RWPE1 (cell line): ENCODE data around the gene ARHGEF4.

Experiments used
- CTCF ChIA-PET: fragments of 350-600 bp; sonication (Branson Sonifier 250); formaldehyde crosslinking; extraction: SDS; loops from one replicate; lab custom pipeline; 2021; lab: Yijun Ruan, JAX
- POLR2A ChIA-PET: fragments of 400-600 bp; formaldehyde crosslinking; extraction: SDS; loops from one replicate; lab custom pipeline; 2020; ENCODE audit warnings: antibody characterized with exemption; ENCODE audit not compliant: low non-redundant PET; lab: Yijun Ruan, JAX
- DNase-seq: peaks from one replicate; pipeline ENCODE4 v3.0.0; 2012; ENCODE audit warnings: low spot score
- H3K27ac ChIP-seq: fragments of 450-650 bp; 2 replicates; pipeline ENCODE4 v1.5.1; 2017
- TF ChIP-seq, protein P1 (sequence below): fragments of 450-650 bp; conservative IDR thresholded peaks from 2 replicates; pipeline ENCODE4 v1.5.1; 2017; ENCODE audit warnings: low read depth, mild to moderate bottlenecking

Gene ARHGEF4

GRCh38 chr2:130827502-130828251, 9.0 kb upstream of the ARHGEF4 start:
- peak overlapping the region; percentile 90 for H3K27ac ChIP-seq
- TF ChIP-seq, protein P1, sequence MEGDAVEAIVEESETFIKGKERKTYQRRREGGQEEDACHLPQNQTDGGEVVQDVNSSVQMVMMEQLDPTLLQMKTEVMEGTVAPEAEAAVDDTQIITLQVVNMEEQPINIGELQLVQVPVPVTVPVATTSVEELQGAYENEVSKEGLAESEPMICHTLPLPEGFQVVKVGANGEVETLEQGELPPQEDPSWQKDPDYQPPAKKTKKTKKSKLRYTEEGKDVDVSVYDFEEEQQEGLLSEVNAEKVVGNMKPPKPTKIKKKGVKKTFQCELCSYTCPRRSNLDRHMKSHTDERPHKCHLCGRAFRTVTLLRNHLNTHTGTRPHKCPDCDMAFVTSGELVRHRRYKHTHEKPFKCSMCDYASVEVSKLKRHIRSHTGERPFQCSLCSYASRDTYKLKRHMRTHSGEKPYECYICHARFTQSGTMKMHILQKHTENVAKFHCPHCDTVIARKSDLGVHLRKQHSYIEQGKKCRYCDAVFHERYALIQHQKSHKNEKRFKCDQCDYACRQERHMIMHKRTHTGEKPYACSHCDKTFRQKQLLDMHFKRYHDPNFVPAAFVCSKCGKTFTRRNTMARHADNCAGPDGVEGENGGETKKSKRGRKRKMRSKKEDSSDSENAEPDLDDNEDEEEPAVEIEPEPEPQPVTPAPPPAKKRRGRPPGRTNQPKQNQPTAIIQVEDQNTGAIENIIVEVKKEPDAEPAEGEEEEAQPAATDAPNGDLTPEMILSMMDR, result no peak
- ChIA-PET CTCF (interaction anchor here (0.6 kb wide), 1 partner anchor 57 kb away, joined by 3 read pairs; no protein-coding TSS in a partner anchor), POLR2A (no interaction called here)
- DNase-seq, result peak; percentile 70

GRCh38 chr2:130828461-130828860, 8.3 kb upstream of the ARHGEF4 start:
- no peak for DNase-seq
- POLR2A ChIA-PET, result no interaction called here
- CTCF ChIA-PET, result interaction anchor here (0.6 kb wide), 1 partner anchor 56 kb away, joined by 3 read pairs; no protein-coding TSS in a partner anchor
- H3K27ac ChIP-seq, result peak overlapping the region; percentile 90
- TF ChIP-seq, protein P1, result no peak

GRCh38 chr2:130829015-130829414, 7.7 kb upstream of the ARHGEF4 start:
- DNase-seq, result peak; percentile 93
- H3K27ac ChIP-seq, result peak overlapping the region; percentile 90
- POLR2A ChIA-PET, result no interaction called here
- CTCF ChIA-PET, result no interaction called here
- TF ChIP-seq, protein P1, result no peak

- TF ChIP-seq, protein P1, result no peak
- DNase-seq, result no peak
- POLR2A ChIA-PET, result no interaction called here
- peak overlapping the region; percentile 90 for H3K27ac ChIP-seq
- CTCF ChIA-PET, result no interaction called here
These were observed 6.2 kb upstream of the ARHGEF4 start for GRCh38 chr2:130830538-130830937.

DNA sequence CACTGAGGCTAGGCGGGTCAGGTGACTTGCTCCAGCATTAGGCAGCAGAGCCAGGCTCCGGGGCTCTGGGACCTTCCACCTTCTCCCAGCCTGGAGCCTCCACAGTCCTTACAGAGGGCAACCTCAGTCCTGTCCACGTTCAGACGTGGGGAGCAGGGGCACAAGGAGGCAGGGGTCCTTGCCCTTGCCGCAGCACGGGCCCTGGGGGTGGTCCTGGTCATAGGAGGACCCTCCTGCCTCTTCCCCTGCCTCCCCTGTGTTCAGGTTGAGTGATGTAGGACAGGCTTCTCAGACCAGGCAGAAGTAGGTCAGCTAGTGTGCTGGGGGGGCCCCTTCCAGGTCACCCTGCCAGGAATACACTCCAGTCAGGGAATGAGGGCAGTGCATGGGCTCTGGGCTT, 5.4 kb upstream of the ARHGEF4 start:
- no peak for DNase-seq
- TF ChIP-seq, protein P1, result no peak
- peak overlapping the region; percentile 90 for H3K27ac ChIP-seq
- ChIA-PET POLR2A (interaction anchor here (0.6 kb wide), 1 partner anchor 102 kb away, joined by 3 read pairs; no protein-coding TSS in a partner anchor), CTCF (interaction anchor here (0.7 to 1.2 kb wide), 2 partner anchors 34 to 36 kb away, joined by 3 to 4 read pairs; no protein-coding TSS in a partner anchor)

GRCh38 chr2:130832296-130832940, 4.3 kb upstream of the ARHGEF4 start:
- POLR2A ChIA-PET, result no interaction called here
- no peak for DNase-seq
- TF ChIP-seq, protein P1, result no peak
- CTCF ChIA-PET, result interaction anchor here (0.6 to 1.7 kb wide), 4 partner anchors 19 to 233 kb away, joined by 3 to 5 read pairs (median 4); no protein-coding TSS in a partner anchor
- H3K27ac ChIP-seq, result peak overlapping the region; percentile 90
